Astrocyte of the spinal cord (primary cell): ENCODE measurements around the gene EEF1AKMT2.

Experiments used
- DNase-seq: peaks from one replicate; pipeline ENCODE4 v3.0.0; 2011; ENCODE audit warnings: low read depth, low spot score
- H3K4me3 ChIP-seq: 2 replicates; pipeline ENCODE4 v1.5.1; 2011; ENCODE audit warnings: low read depth, mild to moderate bottlenecking, low read length, moderate library complexity
- in situ Hi-C: cut with HindIII; loops from 2 replicates; pipeline ENCODE4 v1.10.0; 2017; ENCODE audit warnings: low sequenced_read_pairs
- TF ChIP-seq, protein P1 (sequence below): IDR thresholded peaks from 2 replicates; pipeline ENCODE4 v1.5.1; 2012; ENCODE audit warnings: low read depth, mild to moderate bottlenecking, low read length, inconsistent platforms

Gene EEF1AKMT2

DNA sequence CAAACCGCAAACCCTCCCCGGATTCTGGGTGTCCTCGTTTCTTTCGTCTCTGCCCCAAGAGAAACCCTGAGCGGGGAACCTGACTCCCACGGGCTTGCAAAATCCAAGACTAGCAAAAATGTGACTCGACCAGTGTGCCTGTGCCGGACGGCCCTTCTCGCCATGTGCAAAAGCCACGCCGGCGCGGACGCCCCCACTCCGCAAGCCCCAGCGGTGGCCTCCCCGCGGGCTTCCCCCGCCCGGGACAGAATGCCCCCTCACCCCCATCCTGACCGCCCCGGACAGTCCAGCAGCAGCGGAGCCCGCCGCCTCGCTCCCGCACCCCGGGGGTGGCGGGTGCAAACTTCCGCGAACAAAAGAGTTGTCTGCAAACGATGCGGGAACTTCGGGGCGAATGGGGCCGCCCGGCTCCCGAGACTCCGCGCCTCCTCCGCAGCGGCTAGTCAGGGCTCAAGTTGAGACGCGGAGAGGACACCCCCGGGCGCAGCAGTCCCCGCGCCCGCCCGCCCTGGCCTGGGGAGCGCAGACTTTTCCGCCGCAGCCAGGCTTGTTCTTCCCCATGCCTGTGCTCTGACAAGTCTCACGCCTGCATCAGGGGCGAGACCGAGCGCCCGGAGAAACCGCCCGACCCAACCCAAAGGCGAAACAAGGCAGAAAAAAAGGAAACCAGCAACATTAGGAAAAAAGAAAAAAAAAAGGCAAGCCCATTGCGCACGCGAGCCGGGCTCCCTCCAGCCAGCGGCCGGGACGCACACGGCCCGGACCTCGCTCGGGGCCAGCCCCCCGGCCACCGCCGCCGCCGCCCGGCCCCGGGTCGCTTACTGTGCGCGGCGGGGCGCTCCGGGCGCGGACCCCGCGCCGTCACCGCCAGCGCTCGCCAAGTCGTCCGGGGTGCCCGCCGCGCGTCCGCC lies 48.2 kb downstream of the EEF1AKMT2 start:
- DNase-seq = peak; percentile 39
- TF ChIP-seq, protein P1, sequence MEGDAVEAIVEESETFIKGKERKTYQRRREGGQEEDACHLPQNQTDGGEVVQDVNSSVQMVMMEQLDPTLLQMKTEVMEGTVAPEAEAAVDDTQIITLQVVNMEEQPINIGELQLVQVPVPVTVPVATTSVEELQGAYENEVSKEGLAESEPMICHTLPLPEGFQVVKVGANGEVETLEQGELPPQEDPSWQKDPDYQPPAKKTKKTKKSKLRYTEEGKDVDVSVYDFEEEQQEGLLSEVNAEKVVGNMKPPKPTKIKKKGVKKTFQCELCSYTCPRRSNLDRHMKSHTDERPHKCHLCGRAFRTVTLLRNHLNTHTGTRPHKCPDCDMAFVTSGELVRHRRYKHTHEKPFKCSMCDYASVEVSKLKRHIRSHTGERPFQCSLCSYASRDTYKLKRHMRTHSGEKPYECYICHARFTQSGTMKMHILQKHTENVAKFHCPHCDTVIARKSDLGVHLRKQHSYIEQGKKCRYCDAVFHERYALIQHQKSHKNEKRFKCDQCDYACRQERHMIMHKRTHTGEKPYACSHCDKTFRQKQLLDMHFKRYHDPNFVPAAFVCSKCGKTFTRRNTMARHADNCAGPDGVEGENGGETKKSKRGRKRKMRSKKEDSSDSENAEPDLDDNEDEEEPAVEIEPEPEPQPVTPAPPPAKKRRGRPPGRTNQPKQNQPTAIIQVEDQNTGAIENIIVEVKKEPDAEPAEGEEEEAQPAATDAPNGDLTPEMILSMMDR = no peak
- in situ Hi-C loops = no loop called here
- H3K4me3 ChIP-seq = peak overlapping the region; percentile 65

GRCh38 chr10:124742413-124743190 lies 49.1 kb downstream of the EEF1AKMT2 start:
- in situ Hi-C loops = no loop called here
- no peak for DNase-seq
- peak overlapping the region; percentile 65 for H3K4me3 ChIP-seq

GRCh38 chr10:124741922-124742412 lies 49.7 kb downstream of the EEF1AKMT2 start:
- no peak for DNase-seq
- TF ChIP-seq, protein P1 = no peak
- in situ Hi-C loops = no loop called here
- H3K4me3 ChIP-seq = no peak overlapping the region

More at GRCh38 chr10:124742413-124743190, 49.1 kb downstream of the EEF1AKMT2 start:
- TF ChIP-seq, protein P1 = peak; percentile 41

GRCh38 chr10:124741281-124741921 lies 50.3 kb downstream of the EEF1AKMT2 start:
- H3K4me3 ChIP-seq = no peak overlapping the region
- in situ Hi-C loops = no loop called here

DNA sequence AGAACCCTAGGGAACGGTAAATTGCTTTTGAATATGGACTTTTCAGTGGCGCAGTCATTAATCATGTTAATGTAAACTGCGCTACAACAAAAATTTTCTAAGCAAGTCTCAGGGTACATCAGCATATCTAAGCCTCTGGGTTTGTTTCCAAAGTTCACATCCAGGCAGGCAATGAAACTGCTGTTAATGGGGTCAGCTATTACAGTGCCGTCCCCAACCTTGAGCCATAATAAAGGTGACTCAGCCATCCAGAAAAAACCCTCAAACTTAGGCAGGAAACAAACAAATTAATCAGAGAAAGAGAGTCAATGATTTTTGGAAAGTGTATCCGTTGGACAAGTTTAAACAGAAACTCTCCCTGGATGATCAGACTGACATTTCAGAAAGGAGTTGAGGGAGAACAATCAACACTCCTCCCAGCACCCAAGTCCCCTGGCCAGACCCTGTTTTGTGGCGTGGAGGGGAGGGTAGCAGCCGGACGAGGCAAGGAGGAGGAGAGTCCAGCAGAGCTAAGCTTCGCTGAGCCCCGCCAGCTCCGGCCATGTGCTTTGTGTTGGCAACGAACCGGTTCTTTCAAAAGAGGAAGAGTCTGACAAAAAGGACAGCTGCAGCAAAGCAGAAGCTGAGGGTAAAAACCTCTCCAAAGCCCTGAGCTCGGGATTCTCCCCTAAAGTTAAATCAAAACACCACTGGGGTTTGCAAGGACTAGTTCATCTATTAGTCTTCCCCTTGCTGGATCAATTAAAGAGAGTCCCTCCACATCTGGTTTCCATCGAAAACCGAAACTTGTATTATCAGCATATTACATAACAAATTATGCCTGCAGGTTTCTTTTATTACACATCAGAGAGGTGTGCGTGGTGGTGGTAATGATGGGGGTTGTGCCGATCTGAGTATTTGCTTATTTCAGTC lies 51.1 kb downstream of the EEF1AKMT2 start:
- TF ChIP-seq, protein P1 = no peak
- no peak overlapping the region for H3K4me3 ChIP-seq
- no peak for DNase-seq
- in situ Hi-C loops = no loop called here

More at GRCh38 chr10:124741281-124741921, 50.3 kb downstream of the EEF1AKMT2 start:
- DNase-seq = peak; percentile 75
- TF ChIP-seq, protein P1 = peak; percentile 74
